ENCODE results near the gene TCP11X1. TPM values are rescaled to one million over a fixed set of nuclear protein-coding genes. Genes with fewer than 3 reads are reported as not detected.
"Not testable (repeated sequence)": the region's sequence is repeated elsewhere in the genome, so short reads cannot be mapped to it uniquely, and the experiment has no call there.

Gene TCP11X1
- not detected for polyA plus RNA-seq (2013, experiment 1 of 2)
- polyA plus RNA-seq (2013, experiment 2 of 2): not detected

- H3K36me3 ChIP-seq (ENCODE audit: control insufficient read depth, insufficient read depth, low read length); H3K4me3 ChIP-seq (ENCODE audit: extremely low read depth, insufficient read depth, low read length, poor library complexity, severe bottlenecking); H3K4me1 ChIP-seq (ENCODE audit: control insufficient read depth, insufficient read depth, low read length, poor library complexity, severe bottlenecking); H3K27ac ChIP-seq (ENCODE audit: low read depth, low read length, severe bottlenecking); H3K9me3 ChIP-seq (ENCODE audit: control insufficient read depth, low read length): not testable (repeated sequence)
- no CpG with 5 or more reads among the region's 15 CpGs for WGBS, 2 experiments (ENCODE audit: insufficient coverage in 2 of 2)
Observed at GRCh38 chrX:102214986-102215385, at the start of gene TCP11X1. Gene TCP11X1, plus strand, starts transcription at chrX:102215301.

- H3K27ac ChIP-seq (ENCODE audit: low read depth, low read length, severe bottlenecking): no peak overlapping the region
- no peak overlapping the region for H3K4me3 ChIP-seq (ENCODE audit: extremely low read depth, insufficient read depth, low read length, poor library complexity, severe bottlenecking)
- H3K4me1 ChIP-seq (ENCODE audit: control insufficient read depth, insufficient read depth, low read length, poor library complexity, severe bottlenecking): no peaks in the 10 kb centered on the region
- H3K9me3 ChIP-seq (ENCODE audit: control insufficient read depth, low read length): peaks cover 5% of the 10 kb centered on the region
- WGBS, 2 experiments (ENCODE audit: insufficient coverage in 2 of 2): no CpG with 5 or more reads among the region's 7 CpGs
- no peaks in the 10 kb centered on the region for H3K36me3 ChIP-seq (ENCODE audit: control insufficient read depth, insufficient read depth, low read length)
Observed at GRCh38 chrX:102185967-102186720, 29.0 kb upstream of the TCP11X1 start.

GRCh38 chrX:102207940-102208339 lies 7.2 kb upstream of the TCP11X1 start:
- not testable (repeated sequence) for H3K36me3 ChIP-seq (ENCODE audit: control insufficient read depth, insufficient read depth, low read length); H3K4me1 ChIP-seq (ENCODE audit: control insufficient read depth, insufficient read depth, low read length, poor library complexity, severe bottlenecking); H3K4me3 ChIP-seq (ENCODE audit: extremely low read depth, insufficient read depth, low read length, poor library complexity, severe bottlenecking); H3K9me3 ChIP-seq (ENCODE audit: control insufficient read depth, low read length); H3K27ac ChIP-seq (ENCODE audit: low read depth, low read length, severe bottlenecking)
- no CpG with 5 or more reads among the region's 5 CpGs for WGBS, 2 experiments (ENCODE audit: insufficient coverage in 2 of 2)

- WGBS, 2 experiments (ENCODE audit: insufficient coverage in 2 of 2): no CpG with 5 or more reads among the region's 3 CpGs
- not testable (repeated sequence) for H3K36me3 ChIP-seq (ENCODE audit: control insufficient read depth, insufficient read depth, low read length); H3K4me1 ChIP-seq (ENCODE audit: control insufficient read depth, insufficient read depth, low read length, poor library complexity, severe bottlenecking); H3K27ac ChIP-seq (ENCODE audit: low read depth, low read length, severe bottlenecking); H3K4me3 ChIP-seq (ENCODE audit: extremely low read depth, insufficient read depth, low read length, poor library complexity, severe bottlenecking); H3K9me3 ChIP-seq (ENCODE audit: control insufficient read depth, low read length)
Observed at GRCh38 chrX:102216497-102216896, 1.4 kb downstream of the TCP11X1 start.

- not testable (repeated sequence) for H3K36me3 ChIP-seq (ENCODE audit: control insufficient read depth, insufficient read depth, low read length); H3K9me3 ChIP-seq (ENCODE audit: control insufficient read depth, low read length); H3K4me3 ChIP-seq (ENCODE audit: extremely low read depth, insufficient read depth, low read length, poor library complexity, severe bottlenecking); H3K4me1 ChIP-seq (ENCODE audit: control insufficient read depth, insufficient read depth, low read length, poor library complexity, severe bottlenecking); H3K27ac ChIP-seq (ENCODE audit: low read depth, low read length, severe bottlenecking)
- WGBS, 2 experiments (ENCODE audit: insufficient coverage in 2 of 2): no CpG with 5 or more reads among the region's 7 CpGs
Observed at GRCh38 chrX:102235678-102236077, 20.6 kb downstream of the TCP11X1 start.

- H3K27ac ChIP-seq (ENCODE audit: low read depth, low read length, severe bottlenecking); H3K4me1 ChIP-seq (ENCODE audit: control insufficient read depth, insufficient read depth, low read length, poor library complexity, severe bottlenecking); H3K4me3 ChIP-seq (ENCODE audit: extremely low read depth, insufficient read depth, low read length, poor library complexity, severe bottlenecking); H3K9me3 ChIP-seq (ENCODE audit: control insufficient read depth, low read length); H3K36me3 ChIP-seq (ENCODE audit: control insufficient read depth, insufficient read depth, low read length): not testable (repeated sequence)
- no CpG with 5 or more reads among the region's 15 CpGs for WGBS, 2 experiments (ENCODE audit: insufficient coverage in 2 of 2)
Observed at GRCh38 chrX:102240265-102240664, 25.2 kb downstream of the TCP11X1 start.

- H3K27ac ChIP-seq (ENCODE audit: low read depth, low read length, severe bottlenecking); H3K4me1 ChIP-seq (ENCODE audit: control insufficient read depth, insufficient read depth, low read length, poor library complexity, severe bottlenecking): not testable (repeated sequence)
- WGBS, 2 experiments (ENCODE audit: insufficient coverage in 2 of 2): no CpG with 5 or more reads among the region's 9 CpGs
Observed at GRCh38 chrX:102246893-102247292, 31.8 kb downstream of the TCP11X1 start, which contains the start of gene NXF2. Gene NXF2, plus strand, starts transcription at chrX:102247167. Its CDS starts 59,912 bp downstream, at chrX:102307079.

GRCh38 chrX:102272231-102272630 lies 57.1 kb downstream of the TCP11X1 start:
- not testable (repeated sequence) for H3K27ac ChIP-seq (ENCODE audit: low read depth, low read length, severe bottlenecking); H3K36me3 ChIP-seq (ENCODE audit: control insufficient read depth, insufficient read depth, low read length); H3K4me1 ChIP-seq (ENCODE audit: control insufficient read depth, insufficient read depth, low read length, poor library complexity, severe bottlenecking); H3K4me3 ChIP-seq (ENCODE audit: extremely low read depth, insufficient read depth, low read length, poor library complexity, severe bottlenecking); H3K9me3 ChIP-seq (ENCODE audit: control insufficient read depth, low read length)
- no CpG with 5 or more reads among the region's 4 CpGs for WGBS, 2 experiments (ENCODE audit: insufficient coverage in 2 of 2)

More at GRCh38 chrX:102246893-102247292, 31.8 kb downstream of the TCP11X1 start, which contains the start of gene NXF2:
- H3K36me3 ChIP-seq (ENCODE audit: control insufficient read depth, insufficient read depth, low read length); H3K9me3 ChIP-seq (ENCODE audit: control insufficient read depth, low read length); H3K4me3 ChIP-seq (ENCODE audit: extremely low read depth, insufficient read depth, low read length, poor library complexity, severe bottlenecking): not testable (repeated sequence)

Data from mesodermal cell (in vitro differentiated cells).